ENCODE results near the gene RCAN2.

DNA sequence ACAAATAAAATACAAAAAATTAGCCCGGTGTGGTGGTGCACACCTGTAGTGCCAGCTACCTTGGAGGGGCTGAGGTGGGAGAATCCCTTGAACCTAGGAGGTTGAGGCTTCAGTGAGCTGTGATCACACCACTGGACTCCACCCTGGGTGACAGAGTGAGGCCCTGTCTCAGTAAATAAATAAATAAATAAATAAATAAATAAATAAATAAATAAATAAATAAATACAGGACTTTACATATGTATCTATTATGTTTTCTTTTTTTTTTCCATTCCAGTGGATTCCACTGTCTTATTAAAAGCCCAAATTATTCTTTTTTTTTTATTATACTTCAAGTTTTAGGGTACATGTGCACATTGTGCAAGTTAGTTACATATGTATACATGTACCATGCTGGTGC lies 279.3 kb downstream of the RCAN2 start:
- TF ChIP-seq, protein P1, sequence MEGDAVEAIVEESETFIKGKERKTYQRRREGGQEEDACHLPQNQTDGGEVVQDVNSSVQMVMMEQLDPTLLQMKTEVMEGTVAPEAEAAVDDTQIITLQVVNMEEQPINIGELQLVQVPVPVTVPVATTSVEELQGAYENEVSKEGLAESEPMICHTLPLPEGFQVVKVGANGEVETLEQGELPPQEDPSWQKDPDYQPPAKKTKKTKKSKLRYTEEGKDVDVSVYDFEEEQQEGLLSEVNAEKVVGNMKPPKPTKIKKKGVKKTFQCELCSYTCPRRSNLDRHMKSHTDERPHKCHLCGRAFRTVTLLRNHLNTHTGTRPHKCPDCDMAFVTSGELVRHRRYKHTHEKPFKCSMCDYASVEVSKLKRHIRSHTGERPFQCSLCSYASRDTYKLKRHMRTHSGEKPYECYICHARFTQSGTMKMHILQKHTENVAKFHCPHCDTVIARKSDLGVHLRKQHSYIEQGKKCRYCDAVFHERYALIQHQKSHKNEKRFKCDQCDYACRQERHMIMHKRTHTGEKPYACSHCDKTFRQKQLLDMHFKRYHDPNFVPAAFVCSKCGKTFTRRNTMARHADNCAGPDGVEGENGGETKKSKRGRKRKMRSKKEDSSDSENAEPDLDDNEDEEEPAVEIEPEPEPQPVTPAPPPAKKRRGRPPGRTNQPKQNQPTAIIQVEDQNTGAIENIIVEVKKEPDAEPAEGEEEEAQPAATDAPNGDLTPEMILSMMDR (IDR thresholded peaks at IDR 0.05; ENCODE audit: extremely low read depth in 1 of 2, insufficient read depth in 1 of 2, low read depth in 1 of 2, low read length in 2 of 2), result no peak
- TF ChIP-seq POLR2A (IDR thresholded peaks at IDR 0.05; ENCODE audit: low read depth, low read length), result no peak
- no peak for TF ChIP-seq POLR2AphosphoS5 (IDR thresholded peaks at IDR 0.05; ENCODE audit: insufficient read depth, low read depth, low read length)
- no peak for TF ChIP-seq EZH2 (IDR thresholded peaks at IDR 0.05; ENCODE audit: borderline replicate concordance, low read depth, low read length, severe bottlenecking)
- TF ChIP-seq, protein P2, sequence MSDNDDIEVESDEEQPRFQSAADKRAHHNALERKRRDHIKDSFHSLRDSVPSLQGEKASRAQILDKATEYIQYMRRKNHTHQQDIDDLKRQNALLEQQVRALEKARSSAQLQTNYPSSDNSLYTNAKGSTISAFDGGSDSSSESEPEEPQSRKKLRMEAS (IDR thresholded peaks at IDR 0.05; ENCODE audit: insufficient read depth, insufficient read length), result no peak
